Measurements from ENCODE around the gene REEP6.
A peak's percentile ranks its signal among the peaks of the same experiment; 100 is the strongest.

The REEP6 gene

DNA sequence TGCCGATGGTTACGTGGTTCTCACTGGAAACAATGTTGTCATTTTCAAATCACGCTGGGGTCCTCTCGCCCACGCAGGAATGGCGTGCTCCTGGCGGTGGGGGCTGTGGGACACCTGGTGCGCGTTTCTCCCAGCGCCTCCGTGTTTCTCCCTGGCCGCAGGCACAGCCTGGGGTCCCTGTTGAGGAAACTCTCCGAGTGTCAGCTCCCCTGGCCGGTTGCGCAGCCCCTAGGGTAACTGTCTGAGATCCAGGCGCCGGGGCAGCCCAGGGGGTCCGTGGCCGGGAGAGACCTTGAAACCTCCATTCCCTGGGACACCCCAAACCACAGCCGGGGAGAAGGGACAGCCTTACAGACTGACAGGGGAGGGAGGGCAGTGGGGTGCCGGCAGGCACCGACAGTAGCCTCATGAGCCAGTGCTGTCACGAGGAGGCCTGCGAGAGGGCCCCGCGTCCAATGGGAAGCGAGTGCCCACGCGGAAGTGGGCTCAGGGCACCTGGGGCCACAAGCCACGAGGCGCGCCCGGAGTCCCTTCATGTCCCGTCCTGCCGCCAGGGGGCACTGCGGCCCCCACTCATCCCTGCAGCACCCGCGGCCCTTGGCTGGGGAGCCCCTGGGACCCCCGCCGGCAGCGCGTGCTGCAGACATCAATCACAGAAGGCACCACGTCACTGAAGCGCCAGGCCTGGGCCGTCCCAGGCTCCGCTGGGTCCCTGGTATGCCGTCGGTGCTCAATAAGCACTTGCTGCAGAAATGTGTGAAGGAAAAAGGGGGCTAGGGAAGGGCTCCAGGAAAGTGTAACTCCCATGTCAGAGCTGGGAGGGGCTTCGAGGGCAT, 12.3 kb downstream of the REEP6 start:
- Histone ChIP-seq H3K18ac (ENCODE audit: low read length) (peak overlapping the region; percentile 82), H3K27me3 (ENCODE audit: control insufficient read depth in 3 of 3, insufficient read depth in 3 of 3, low read depth in 1 of 3, low read length in 3 of 3) (peaks cover 0 to 19% (median 18%) of the 10 kb centered on the region in 3 experiments), H3K4me2 (ENCODE audit: insufficient read depth, low read length, poor library complexity, severe bottlenecking) (peak overlapping the region; percentile 37), H4K91ac (ENCODE audit: low read depth, low read length, poor library complexity) (no peak overlapping the region), H3K9me3 (replicated peaks in 1 of 2; ENCODE audit: control insufficient read depth in 2 of 2, insufficient read depth in 1 of 2, low read depth in 1 of 2, low read length in 2 of 2) (peaks cover 0 to 4% of the 10 kb centered on the region in 2 donors), H3K23ac (ENCODE audit: low read depth, low read length, poor library complexity) (peak overlapping the region; percentile 32), H3K4me1 (ENCODE audit: control insufficient read depth in 2 of 2, insufficient read depth in 1 of 2, low read depth in 1 of 2, low read length in 2 of 2) (peaks cover 7% of the 10 kb centered on the region in 2 donors), H2BK120ac (ENCODE audit: low read depth, low read length) (peak overlapping the region; percentile 55), H3K79me1 (ENCODE audit: low read depth, low read length) (no peaks in the 10 kb centered on the region), H3K9ac (ENCODE audit: low read depth, low read length, poor library complexity) (peak overlapping the region; percentile 7), H2BK12ac (ENCODE audit: low read length) (peak overlapping the region; percentile 95), H2AK5ac (ENCODE audit: low read depth, low read length) (peak overlapping the region; percentile 93), H2BK5ac (ENCODE audit: low read length) (no peak overlapping the region), H3K4me3 (ENCODE audit: low read length in 2 of 2) (no peak overlapping the region), H3K14ac (ENCODE audit: low read length) (peak overlapping the region; percentile 71), H3K36me3 (replicated peaks in 1 of 2; ENCODE audit: control insufficient read depth in 2 of 2, insufficient read depth in 2 of 2, low read length in 2 of 2) (no peaks in the 10 kb centered on the region), H3K4ac (ENCODE audit: low read length) (no peak overlapping the region), H4K8ac (ENCODE audit: low read depth, low read length) (no peak overlapping the region), H2AFZ (ENCODE audit: low read length) (peak overlapping the region; percentile 74), H2BK15ac (ENCODE audit: low read length) (peak overlapping the region; percentile 74), H3K27ac (replicated peaks; ENCODE audit: low read length) (no peak overlapping the region)
- WGBS, 2 donors (ENCODE audit: extremely low coverage in 2 of 2, insufficient read length in 2 of 2, insufficient replicate concordance in 1 of 2): no CpG with 5 or more reads among the region's 49 CpGs
- DNase-seq (ENCODE audit: low spot score): no peak

DNA sequence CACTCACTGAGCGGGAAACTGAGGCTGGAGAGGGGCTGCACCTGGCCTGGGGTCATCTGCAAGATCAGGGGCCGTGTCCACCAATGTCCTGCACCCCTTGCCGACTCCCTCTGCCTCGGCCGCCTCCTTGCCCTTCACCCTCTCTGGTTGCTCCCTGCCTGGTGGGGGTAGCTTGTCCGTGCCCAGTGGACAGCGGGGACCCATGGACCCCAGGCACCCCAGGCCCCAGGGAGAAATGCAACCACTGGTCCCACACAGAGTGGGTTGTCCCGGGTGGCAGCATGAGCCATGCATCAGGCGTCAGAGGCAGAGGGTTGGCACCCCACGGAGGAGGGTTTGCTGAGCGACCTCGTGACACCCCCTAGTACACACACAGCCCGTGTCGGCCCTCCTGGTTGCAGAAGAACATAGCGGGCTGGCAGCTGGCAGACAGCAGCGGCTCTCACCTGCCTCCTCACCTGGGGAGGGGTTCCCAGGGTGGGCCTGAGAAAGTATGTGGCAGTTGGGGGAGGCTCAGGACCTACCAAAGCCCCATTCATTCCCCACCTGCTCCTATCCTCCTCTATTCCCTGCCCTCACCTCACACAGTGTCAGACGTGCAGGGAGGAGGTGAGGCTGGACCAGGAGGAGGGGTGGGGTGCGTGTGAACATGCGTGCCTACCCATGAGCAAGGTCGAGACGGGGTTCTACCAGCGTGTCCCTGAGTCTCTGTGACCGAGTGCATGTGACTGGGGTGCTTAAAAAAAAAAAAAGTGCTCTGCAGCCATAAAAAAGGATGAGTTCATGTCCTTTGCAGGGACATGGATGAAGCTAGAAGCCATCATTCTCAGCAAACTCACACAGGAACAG, 13.2 kb downstream of the REEP6 start:
- H3K36me3 ChIP-seq (replicated peaks in 1 of 2; ENCODE audit: control insufficient read depth in 2 of 2, insufficient read depth in 2 of 2, low read length in 2 of 2): no peaks in the 10 kb centered on the region
- H3K9me3 ChIP-seq (replicated peaks in 1 of 2; ENCODE audit: control insufficient read depth in 2 of 2, insufficient read depth in 1 of 2, low read depth in 1 of 2, low read length in 2 of 2): peaks cover 0 to 6% of the 10 kb centered on the region in 2 donors
- peak overlapping the region; percentile 32 for H3K23ac ChIP-seq (ENCODE audit: low read depth, low read length, poor library complexity)
- peak overlapping the region; percentile 95 for H2BK12ac ChIP-seq (ENCODE audit: low read length)
- peak overlapping the region; percentile 74 for H2AFZ ChIP-seq (ENCODE audit: low read length)
- H3K4me1 ChIP-seq (ENCODE audit: control insufficient read depth in 2 of 2, insufficient read depth in 1 of 2, low read depth in 1 of 2, low read length in 2 of 2): peaks cover 7 to 9% of the 10 kb centered on the region in 2 donors
- H3K9ac ChIP-seq (ENCODE audit: low read depth, low read length, poor library complexity): peak overlapping the region; percentile 7
- no peak overlapping the region for H3K4me2 ChIP-seq (ENCODE audit: insufficient read depth, low read length, poor library complexity, severe bottlenecking)
- no CpG with 5 or more reads among the region's 23 CpGs for WGBS, 2 donors (ENCODE audit: extremely low coverage in 2 of 2, insufficient read length in 2 of 2, insufficient replicate concordance in 1 of 2)
- peak overlapping the region; percentile 55 for H2BK120ac ChIP-seq (ENCODE audit: low read depth, low read length)
- no peak overlapping the region for H3K4ac ChIP-seq (ENCODE audit: low read length)
- peak overlapping the region; percentile 74 for H2BK15ac ChIP-seq (ENCODE audit: low read length)
- no peak overlapping the region for H3K27ac ChIP-seq (replicated peaks; ENCODE audit: low read length)
- no peak overlapping the region for H4K91ac ChIP-seq (ENCODE audit: low read depth, low read length, poor library complexity)
- no peak overlapping the region for H4K8ac ChIP-seq (ENCODE audit: low read depth, low read length)
- peak overlapping the region; percentile 93 for H2AK5ac ChIP-seq (ENCODE audit: low read depth, low read length)
- DNase-seq (ENCODE audit: low spot score): no peak
- H3K14ac ChIP-seq (ENCODE audit: low read length): peak overlapping the region; percentile 49
- no peaks in the 10 kb centered on the region for H3K79me1 ChIP-seq (ENCODE audit: low read depth, low read length)
- H3K27me3 ChIP-seq (ENCODE audit: control insufficient read depth in 3 of 3, insufficient read depth in 3 of 3, low read depth in 1 of 3, low read length in 3 of 3): peaks cover 0 to 19% (median 18%) of the 10 kb centered on the region in 3 experiments
- H3K4me3 ChIP-seq (ENCODE audit: low read length in 2 of 2): no peak overlapping the region
- peak overlapping the region; percentile 82 for H3K18ac ChIP-seq (ENCODE audit: low read length)
- no peak overlapping the region for H2BK5ac ChIP-seq (ENCODE audit: low read length)

DNA sequence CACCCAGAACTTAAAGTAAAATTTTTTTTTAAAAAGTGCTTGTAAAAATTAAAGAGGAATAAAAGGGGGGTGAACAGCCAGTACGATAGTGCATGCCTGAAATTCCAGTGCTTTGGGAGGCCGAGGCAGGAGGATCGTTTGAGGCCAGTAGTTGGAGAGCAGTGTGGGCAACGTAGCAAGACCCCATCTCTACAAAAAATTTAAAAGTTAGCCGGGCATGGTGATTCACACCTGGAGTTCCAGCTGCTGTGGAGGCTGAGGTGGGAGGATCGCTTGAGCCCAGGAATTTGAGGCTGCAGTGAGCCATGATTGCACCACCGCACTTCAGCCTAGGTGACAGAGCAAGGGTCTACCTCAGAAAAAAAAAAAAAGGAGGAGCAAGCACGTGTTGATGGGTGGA, 14.0 kb downstream of the REEP6 start:
- H3K36me3 ChIP-seq (replicated peaks in 1 of 2; ENCODE audit: control insufficient read depth in 2 of 2, insufficient read depth in 2 of 2, low read length in 2 of 2): no peaks in the 10 kb centered on the region
- no peak overlapping the region for H3K18ac ChIP-seq (ENCODE audit: low read length)
- no peak overlapping the region for H3K9ac ChIP-seq (ENCODE audit: low read depth, low read length, poor library complexity)
- WGBS, 2 donors (ENCODE audit: extremely low coverage in 2 of 2, insufficient read length in 2 of 2, insufficient replicate concordance in 1 of 2): no CpG with 5 or more reads among the region's 8 CpGs
- no peak overlapping the region for H2BK120ac ChIP-seq (ENCODE audit: low read depth, low read length)
- H3K4me1 ChIP-seq (ENCODE audit: control insufficient read depth in 2 of 2, insufficient read depth in 1 of 2, low read depth in 1 of 2, low read length in 2 of 2): peaks cover 10 to 11% of the 10 kb centered on the region in 2 donors
- no peak overlapping the region for H2BK5ac ChIP-seq (ENCODE audit: low read length)
- H3K4me3 ChIP-seq (ENCODE audit: low read length in 2 of 2): no peak overlapping the region
- H4K91ac ChIP-seq (ENCODE audit: low read depth, low read length, poor library complexity): no peak overlapping the region
- H3K23ac ChIP-seq (ENCODE audit: low read depth, low read length, poor library complexity): no peak overlapping the region
- no peak overlapping the region for H2AFZ ChIP-seq (ENCODE audit: low read length)
- H4K8ac ChIP-seq (ENCODE audit: low read depth, low read length): no peak overlapping the region
- H3K79me1 ChIP-seq (ENCODE audit: low read depth, low read length): no peaks in the 10 kb centered on the region
- DNase-seq (ENCODE audit: low spot score): no peak
- H3K4me2 ChIP-seq (ENCODE audit: insufficient read depth, low read length, poor library complexity, severe bottlenecking): no peak overlapping the region
- H3K4ac ChIP-seq (ENCODE audit: low read length): no peak overlapping the region
- H2BK15ac ChIP-seq (ENCODE audit: low read length): no peak overlapping the region
- H3K27me3 ChIP-seq (ENCODE audit: control insufficient read depth in 3 of 3, insufficient read depth in 3 of 3, low read depth in 1 of 3, low read length in 3 of 3): peaks cover 0 to 21% (median 20%) of the 10 kb centered on the region in 3 experiments
- no peak overlapping the region for H2BK12ac ChIP-seq (ENCODE audit: low read length)
- no peak overlapping the region for H3K27ac ChIP-seq (replicated peaks; ENCODE audit: low read length)
- H3K14ac ChIP-seq (ENCODE audit: low read length): no peak overlapping the region
- H2AK5ac ChIP-seq (ENCODE audit: low read depth, low read length): no peak overlapping the region
- H3K9me3 ChIP-seq (replicated peaks in 1 of 2; ENCODE audit: control insufficient read depth in 2 of 2, insufficient read depth in 1 of 2, low read depth in 1 of 2, low read length in 2 of 2): peaks cover 0 to 6% of the 10 kb centered on the region in 2 donors

All from neuronal stem cell (in vitro differentiated cells).